HEK293 (cell line): ENCODE results near the gene KCNC4.

Experiments
- ATF2 ChIP-seq: fragments of 450-650 bp; formaldehyde crosslinking; IDR thresholded peaks from 2 replicates; pipeline ENCODE4 v1.5.1; 2016; ENCODE audit warnings: missing biosample characterization, missing genetic modification characterization, low read depth
- CTCF ChIP-seq: fragments of 450-650 bp; formaldehyde crosslinking; IDR thresholded peaks from 2 replicates; pipeline ENCODE4 v1.5.1; 2016; ENCODE audit warnings: missing biosample characterization, missing genetic modification characterization
- PBX3 ChIP-seq: sonication (generic); formaldehyde crosslinking; IDR thresholded peaks from 2 replicates; pipeline ENCODE4 v1.8.1; 2022; ENCODE audit warnings: mild to moderate bottlenecking, moderate library complexity, missing genetic modification reagents
- REST ChIP-seq: fragments of 450-650 bp; formaldehyde crosslinking; IDR thresholded peaks from 2 replicates; pipeline ENCODE4 v1.5.1; 2016; ENCODE audit warnings: missing biosample characterization, missing genetic modification characterization
- ZBTB20 ChIP-seq: fragments of 450-650 bp; formaldehyde crosslinking; IDR thresholded peaks from 2 replicates; pipeline ENCODE4 v1.5.1; 2016; ENCODE audit warnings: missing biosample characterization, missing genetic modification characterization
- ZNF26 ChIP-seq: fragments of 450-650 bp; formaldehyde crosslinking; IDR thresholded peaks from 2 replicates; pipeline ENCODE4 v1.5.1; 2016; ENCODE audit warnings: missing biosample characterization, missing genetic modification characterization
- ZNF302 ChIP-seq: fragments of 450-650 bp; formaldehyde crosslinking; IDR thresholded peaks from 2 replicates; pipeline ENCODE4 v1.5.1; 2016; ENCODE audit warnings: missing biosample characterization, missing genetic modification characterization, low read depth
- ZNF596 ChIP-seq: fragments of 450-650 bp; IDR thresholded peaks from 2 replicates; pipeline ENCODE4 v1.5.0; 2018; ENCODE audit warnings: missing biosample characterization, mild to moderate bottlenecking, missing genetic modification characterization, moderate library complexity
- ZNF629 ChIP-seq: fragments of 450-650 bp; formaldehyde crosslinking; IDR thresholded peaks from 2 replicates; pipeline ENCODE4 v1.5.1; 2017; ENCODE audit warnings: missing biosample characterization, missing genetic modification characterization
- ZNF76 ChIP-seq: fragments of 450-650 bp; formaldehyde crosslinking; IDR thresholded peaks from 2 replicates; pipeline ENCODE4; 2016; ENCODE audit warnings: low read depth, missing biosample characterization, missing genetic modification characterization, borderline replicate concordance

GRCh38 chr1:110250749-110251148, 40.6 kb downstream of the KCNC4 start:
- TF ChIP-seq ZNF629 = no peak
- TF ChIP-seq ZBTB20 (tag by site-specific recombination) = no peak
- TF ChIP-seq ZNF26 (tag by site-specific recombination) = no peak
- TF ChIP-seq REST (tag by site-specific recombination) = no peak
- TF ChIP-seq ZNF76 (tag by site-specific recombination) = no peak
- TF ChIP-seq CTCF (tag by site-specific recombination) = no peak
- no peak for TF ChIP-seq PBX3
- no peak for TF ChIP-seq ZNF302 (tag by site-specific recombination)
- TF ChIP-seq ATF2 = no peak
- no peak for TF ChIP-seq ZNF596
